ENCODE measurements around the gene LDB2. TPM values are rescaled to one million over a fixed set of nuclear protein-coding genes. Genes with fewer than 3 reads are reported as not detected.
A peak's percentile ranks its signal among the peaks of the same experiment; 100 is the strongest.

LDB2 gene
- total and polyA plus RNA-seq, 2 donors (not counting 1 experiment from before 2014, with no cell fraction given), result 41.6 to 78.3 TPM

GRCh38 chr4:16865897-16866283 is 32.6 kb downstream of the LDB2 start:
- no peak for DNase-seq (ENCODE audit: low read depth in 2 of 2)
- H3K9ac ChIP-seq (ENCODE audit: insufficient read depth, low read length), result no peak overlapping the region
- H3K4me2 ChIP-seq (ENCODE audit: extremely low read depth, insufficient read depth, low read length), result no peak overlapping the region
- TF ChIP-seq EZH2 (IDR thresholded peaks at IDR 0.05; ENCODE audit: low read length, missing control alignments), result no peak
- no peak for TF ChIP-seq CTCF (conservative IDR thresholded peaks at IDR 0.05 in 1 of 2, IDR thresholded peaks at IDR 0.05 in 1 of 2; ENCODE audit: low read depth in 1 of 2, low read length in 2 of 2)
- H3K9me3 ChIP-seq (ENCODE audit: control insufficient read depth, insufficient read depth, low read depth, low read length), result no peaks in the 10 kb centered on the region
- no peak overlapping the region for H3K4me3 ChIP-seq (replicated peaks in 1 of 4; ENCODE audit: control extremely low read depth in 1 of 4, insufficient read depth in 1 of 4, low read depth in 3 of 4, low read length in 4 of 4)
- H3K4me1 ChIP-seq (ENCODE audit: control insufficient read depth, extremely low read depth, insufficient read depth, low read length), result peaks cover 6% of the 10 kb centered on the region
- no peaks in the 10 kb centered on the region for H4K20me1 ChIP-seq (ENCODE audit: control insufficient read depth, extremely low read depth, insufficient read depth, low read length)
- H3K36me3 ChIP-seq (ENCODE audit: control insufficient read depth, insufficient read depth, low read length), result no peaks in the 10 kb centered on the region
- no peaks in the 10 kb centered on the region for H3K27me3 ChIP-seq (ENCODE audit: control insufficient read depth, insufficient read depth, low read length)
- H3K27ac ChIP-seq (ENCODE audit: insufficient read depth, low read length), result no peak overlapping the region
- H3K79me2 ChIP-seq (ENCODE audit: control insufficient read depth, insufficient read depth, low read length), result no peaks in the 10 kb centered on the region
- H2AFZ ChIP-seq (ENCODE audit: low read length), result no peak overlapping the region

- no peak for TF ChIP-seq CTCF (conservative IDR thresholded peaks at IDR 0.05 in 1 of 2, IDR thresholded peaks at IDR 0.05 in 1 of 2; ENCODE audit: low read depth in 1 of 2, low read length in 2 of 2)
- no peak for TF ChIP-seq EZH2 (IDR thresholded peaks at IDR 0.05; ENCODE audit: low read length, missing control alignments)
- Histone ChIP-seq H3K36me3 (ENCODE audit: control insufficient read depth, insufficient read depth, low read length) (no peaks in the 10 kb centered on the region), H3K9me3 (ENCODE audit: control insufficient read depth, insufficient read depth, low read depth, low read length) (no peaks in the 10 kb centered on the region), H3K4me2 (ENCODE audit: extremely low read depth, insufficient read depth, low read length) (no peak overlapping the region), H3K4me1 (ENCODE audit: control insufficient read depth, extremely low read depth, insufficient read depth, low read length) (peaks cover 9% of the 10 kb centered on the region), H4K20me1 (ENCODE audit: control insufficient read depth, extremely low read depth, insufficient read depth, low read length) (no peaks in the 10 kb centered on the region), H3K27me3 (ENCODE audit: control insufficient read depth, insufficient read depth, low read length) (no peaks in the 10 kb centered on the region), H3K79me2 (ENCODE audit: control insufficient read depth, insufficient read depth, low read length) (no peaks in the 10 kb centered on the region), H3K9ac (ENCODE audit: insufficient read depth, low read length) (no peak overlapping the region), H3K4me3 (replicated peaks in 1 of 4; ENCODE audit: control extremely low read depth in 1 of 4, insufficient read depth in 1 of 4, low read depth in 3 of 4, low read length in 4 of 4) (no peak overlapping the region), H3K27ac (ENCODE audit: insufficient read depth, low read length) (no peak overlapping the region), H2AFZ (ENCODE audit: low read length) (no peak overlapping the region)
- DNase-seq (ENCODE audit: low read depth in 2 of 2), result no peak
Measured at GRCh38 chr4:16865209-16865896, 33.1 kb downstream of the LDB2 start.

GRCh38 chr4:16864199-16864598 is 34.2 kb downstream of the LDB2 start:
- no peak overlapping the region for H3K4me2 ChIP-seq (ENCODE audit: extremely low read depth, insufficient read depth, low read length)
- peak in 1 of 2 donors; percentile 40 for DNase-seq (ENCODE audit: low read depth in 2 of 2)
- TF ChIP-seq EZH2 (IDR thresholded peaks at IDR 0.05; ENCODE audit: low read length, missing control alignments) (no peak), CTCF (conservative IDR thresholded peaks at IDR 0.05 in 1 of 2, IDR thresholded peaks at IDR 0.05 in 1 of 2; ENCODE audit: low read depth in 1 of 2, low read length in 2 of 2) (no peak)

More at GRCh38 chr4:16864199-16864598, 34.2 kb downstream of the LDB2 start:
- no peak overlapping the region for H3K9ac ChIP-seq (ENCODE audit: insufficient read depth, low read length)
- no peaks in the 10 kb centered on the region for H3K36me3 ChIP-seq (ENCODE audit: control insufficient read depth, insufficient read depth, low read length)
- H3K9me3 ChIP-seq (ENCODE audit: control insufficient read depth, insufficient read depth, low read depth, low read length), result no peaks in the 10 kb centered on the region
- no peak overlapping the region for H2AFZ ChIP-seq (ENCODE audit: low read length)
- no peaks in the 10 kb centered on the region for H3K27me3 ChIP-seq (ENCODE audit: control insufficient read depth, insufficient read depth, low read length)
- no peaks in the 10 kb centered on the region for H3K79me2 ChIP-seq (ENCODE audit: control insufficient read depth, insufficient read depth, low read length)
- H3K27ac ChIP-seq (ENCODE audit: insufficient read depth, low read length), result no peak overlapping the region
- H3K4me1 ChIP-seq (ENCODE audit: control insufficient read depth, extremely low read depth, insufficient read depth, low read length), result peaks cover 11% of the 10 kb centered on the region
- H3K4me3 ChIP-seq (replicated peaks in 1 of 4; ENCODE audit: control extremely low read depth in 1 of 4, insufficient read depth in 1 of 4, low read depth in 3 of 4, low read length in 4 of 4), result no peak overlapping the region
- H4K20me1 ChIP-seq (ENCODE audit: control insufficient read depth, extremely low read depth, insufficient read depth, low read length), result no peaks in the 10 kb centered on the region
